ENCODE measurements around the gene RBSN.

RBSN gene

GRCh38 chr3:15099364-15100098 lies 583 bp upstream of the RBSN start:
- DNase-seq (ENCODE audit: low read depth) = no peak

- no peak for DNase-seq (ENCODE audit: low read depth)
Observed at GRCh38 chr3:15097891-15098290, 1.1 kb downstream of the RBSN start.

- DNase-seq (ENCODE audit: low read depth) = no peak
Observed at GRCh38 chr3:15096046-15096445, 2.9 kb downstream of the RBSN start.

GRCh38 chr3:15094187-15094875 lies 4.6 kb downstream of the RBSN start:
- no peak for DNase-seq (ENCODE audit: low read depth)

GRCh38 chr3:15092686-15093085 lies 6.3 kb downstream of the RBSN start:
- DNase-seq (ENCODE audit: low read depth) = no peak

- DNase-seq (ENCODE audit: low read depth) = no peak
Observed at GRCh38 chr3:15091575-15091974, 7.4 kb downstream of the RBSN start.

- DNase-seq (ENCODE audit: low read depth) = no peak
Observed at GRCh38 chr3:15089201-15089600, 9.7 kb downstream of the RBSN start.

GRCh38 chr3:15086699-15087098 lies 12.2 kb downstream of the RBSN start:
- no peak for DNase-seq (ENCODE audit: low read depth)

- no peak for DNase-seq (ENCODE audit: low read depth)
Observed at GRCh38 chr3:15086263-15086662, 12.7 kb downstream of the RBSN start.

- no peak for DNase-seq (ENCODE audit: low read depth)
Observed at GRCh38 chr3:15083252-15083651, 15.7 kb downstream of the RBSN start.

GRCh38 chr3:15081960-15082664 lies 16.8 kb downstream of the RBSN start:
- DNase-seq (ENCODE audit: low read depth) = no peak

GRCh38 chr3:15079091-15079490 lies 19.9 kb downstream of the RBSN start:
- no peak for DNase-seq (ENCODE audit: low read depth)

- DNase-seq (ENCODE audit: low read depth) = no peak
Observed at GRCh38 chr3:15074500-15074899, 24.4 kb downstream of the RBSN start.

- DNase-seq (ENCODE audit: low read depth) = no peak
Observed at GRCh38 chr3:15071699-15072098, 27.2 kb downstream of the RBSN start.

- no peak for DNase-seq (ENCODE audit: low read depth)
Observed at GRCh38 chr3:15069441-15069840, 29.5 kb downstream of the RBSN start.

- no peak for DNase-seq (ENCODE audit: low read depth)
Observed at GRCh38 chr3:15066467-15066866, 32.5 kb downstream of the RBSN start.

- no peak for DNase-seq (ENCODE audit: low read depth)
Observed at GRCh38 chr3:15065550-15066007, 33.4 kb downstream of the RBSN start.

- DNase-seq (ENCODE audit: low read depth) = peak; percentile 77
Observed at GRCh38 chr3:15064835-15065549, 34.0 kb downstream of the RBSN start, which contains the start of gene MRPS25. TSS of gene MRPS25 (minus strand) at chr3:15065315. CDS start at chr3:15065194, 121 bp downstream.

- DNase-seq (ENCODE audit: low read depth) = no peak
Observed at GRCh38 chr3:15064299-15064834, 34.6 kb downstream of the RBSN start.

- DNase-seq (ENCODE audit: low read depth) = no peak
Observed at GRCh38 chr3:15063656-15064286, 35.2 kb downstream of the RBSN start.

GRCh38 chr3:15063238-15063637 lies 35.7 kb downstream of the RBSN start:
- DNase-seq (ENCODE audit: low read depth) = no peak
